SK-N-MC (cell line): ENCODE results near the gene C17orf50.
A peak's percentile ranks its signal among the peaks of the same experiment; 100 is the strongest.

Source experiments
- DNase-seq: peaks from one replicate; pipeline ENCODE4 v3.0.0-alpha.2; 2011; ENCODE audit warnings: low read depth, low spot score
- H3K27ac ChIP-seq: fragments of 200-600 bp; sonication (generic); 2 replicates; pipeline ENCODE4 v1.5.1; 2016; ENCODE audit warnings: mixed run types
- H3K36me3 ChIP-seq: fragments of 200-600 bp; sonication (generic); 2 replicates; pipeline ENCODE4 v1.6.1; 2017; ENCODE audit warnings: antibody characterized with exemption, low read length, mixed read lengths; ENCODE audit not compliant: insufficient read depth
- H3K4me3 ChIP-seq: fragments of 200-600 bp; sonication (generic); 2 replicates; pipeline ENCODE4 v1.5.1; 2016
- H3K9ac ChIP-seq: fragments of 200-600 bp; sonication (generic); 2 replicates; pipeline ENCODE4 v1.8.0; 2017; ENCODE audit warnings: mixed run types, mixed read lengths; ENCODE audit not compliant: insufficient read length
- H3K9me3 ChIP-seq: fragments of 200-600 bp; sonication (generic); 2 replicates; pipeline ENCODE4 v1.6.1; 2017; ENCODE audit warnings: low read depth, mild to moderate bottlenecking, antibody characterized with exemption, low read length, moderate library complexity, mixed read lengths
- EZH2 ChIP-seq: fragments of 200-600 bp; sonication (generic); IDR thresholded peaks from one replicate; pipeline ENCODE4 v1.6.1; 2017; ENCODE audit warnings: antibody characterized with exemption
- FOXP2 ChIP-seq: optimal IDR thresholded peaks from 2 replicates; pipeline ENCODE3; 2011; ENCODE audit warnings: mild to moderate bottlenecking, moderate library complexity; ENCODE audit not compliant: insufficient read depth; ENCODE audit errors: extremely low read length, control extremely low read depth
- POLR2AphosphoS5 ChIP-seq: IDR thresholded peaks from 2 replicates; pipeline ENCODE4 v1.6.1; 2012; ENCODE audit warnings: mild to moderate bottlenecking, low read depth, low read length, borderline replicate concordance

C17orf50 gene

DNA sequence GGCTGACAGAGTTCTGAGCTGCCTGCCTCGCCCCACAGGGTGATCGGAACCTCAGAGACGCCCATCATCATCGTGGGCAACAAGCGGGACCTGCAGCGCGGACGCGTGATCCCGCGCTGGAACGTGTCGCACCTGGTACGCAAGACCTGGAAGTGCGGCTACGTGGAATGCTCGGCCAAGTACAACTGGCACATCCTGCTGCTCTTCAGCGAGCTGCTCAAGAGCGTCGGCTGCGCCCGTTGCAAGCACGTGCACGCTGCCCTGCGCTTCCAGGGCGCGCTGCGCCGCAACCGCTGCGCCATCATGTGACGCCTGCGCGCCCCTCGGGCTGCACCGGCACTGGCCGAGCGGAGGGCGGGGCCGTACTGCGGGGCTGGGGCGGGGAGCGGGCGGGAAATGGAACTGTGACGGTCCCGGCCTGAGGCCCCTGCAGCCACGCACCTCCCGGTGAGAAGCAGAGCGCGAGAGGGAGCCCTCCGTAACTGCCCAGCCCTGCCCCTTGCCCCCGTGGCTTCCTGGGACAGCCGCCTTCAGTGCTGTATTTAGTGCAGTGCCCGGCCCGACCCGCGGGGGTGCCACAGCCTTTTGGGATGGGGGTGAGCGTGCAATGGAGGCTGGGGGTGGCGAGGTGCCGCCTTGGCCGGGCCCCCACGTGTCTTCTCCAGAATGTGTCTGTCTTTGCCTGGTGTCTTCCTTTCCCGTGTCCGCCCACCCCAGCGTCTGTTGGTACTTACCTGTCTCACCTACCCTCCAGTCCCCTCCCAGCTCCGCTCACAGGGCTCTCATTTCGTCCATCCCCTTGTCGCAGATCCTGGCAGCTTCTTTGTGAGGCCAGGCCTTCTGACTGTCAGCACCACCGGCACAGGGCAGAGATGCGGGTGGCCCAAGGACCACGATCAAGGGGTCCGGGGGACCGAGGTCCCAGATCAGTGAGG lies 19.4 kb upstream of the C17orf50 start:
- Histone ChIP-seq H3K27ac (no peak overlapping the region), H3K4me3 (no peak overlapping the region), H3K9ac (no peak overlapping the region), H3K36me3 (no peaks in the 10 kb centered on the region), H3K9me3 (no peaks in the 10 kb centered on the region)
- TF ChIP-seq FOXP2 (no peak), EZH2 (no peak)
- DNase-seq = no peak

DNA sequence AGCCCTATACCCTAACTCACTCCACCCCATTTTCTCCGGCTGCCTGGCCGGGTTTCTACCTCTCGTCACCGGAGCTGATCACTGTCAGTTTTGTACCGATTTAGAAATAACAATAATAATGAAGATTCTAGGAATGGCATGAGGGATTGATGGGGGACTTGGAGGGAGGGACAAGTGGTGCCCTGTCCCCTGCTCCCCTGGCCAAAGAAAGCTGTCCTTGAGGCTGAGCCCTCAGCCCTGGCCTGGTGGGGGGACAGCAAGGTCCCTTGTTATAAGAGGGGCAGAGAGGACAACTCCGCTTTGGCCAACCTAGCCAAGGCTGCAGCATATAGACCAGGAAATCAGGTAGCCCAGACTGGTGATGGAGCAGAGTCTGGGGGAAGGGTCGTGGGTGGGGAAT lies 18.2 kb upstream of the C17orf50 start:
- H3K27ac ChIP-seq = no peak overlapping the region
- H3K4me3 ChIP-seq = no peak overlapping the region
- no peaks in the 10 kb centered on the region for H3K9me3 ChIP-seq
- H3K36me3 ChIP-seq = no peaks in the 10 kb centered on the region
- DNase-seq = no peak
- no peak for TF ChIP-seq EZH2
- no peak for TF ChIP-seq POLR2AphosphoS5
- TF ChIP-seq FOXP2 = no peak
- H3K9ac ChIP-seq = no peak overlapping the region

- TF ChIP-seq POLR2AphosphoS5 (no peak), FOXP2 (no peak), EZH2 (no peak)
- no peak overlapping the region for H3K4me3 ChIP-seq
- no peak overlapping the region for H3K27ac ChIP-seq
- H3K36me3 ChIP-seq = no peaks in the 10 kb centered on the region
- H3K9me3 ChIP-seq = no peaks in the 10 kb centered on the region
- DNase-seq = no peak
- H3K9ac ChIP-seq = no peak overlapping the region
Measured at GRCh38 chr17:35742896-35743477, 17.7 kb upstream of the C17orf50 start.

DNA sequence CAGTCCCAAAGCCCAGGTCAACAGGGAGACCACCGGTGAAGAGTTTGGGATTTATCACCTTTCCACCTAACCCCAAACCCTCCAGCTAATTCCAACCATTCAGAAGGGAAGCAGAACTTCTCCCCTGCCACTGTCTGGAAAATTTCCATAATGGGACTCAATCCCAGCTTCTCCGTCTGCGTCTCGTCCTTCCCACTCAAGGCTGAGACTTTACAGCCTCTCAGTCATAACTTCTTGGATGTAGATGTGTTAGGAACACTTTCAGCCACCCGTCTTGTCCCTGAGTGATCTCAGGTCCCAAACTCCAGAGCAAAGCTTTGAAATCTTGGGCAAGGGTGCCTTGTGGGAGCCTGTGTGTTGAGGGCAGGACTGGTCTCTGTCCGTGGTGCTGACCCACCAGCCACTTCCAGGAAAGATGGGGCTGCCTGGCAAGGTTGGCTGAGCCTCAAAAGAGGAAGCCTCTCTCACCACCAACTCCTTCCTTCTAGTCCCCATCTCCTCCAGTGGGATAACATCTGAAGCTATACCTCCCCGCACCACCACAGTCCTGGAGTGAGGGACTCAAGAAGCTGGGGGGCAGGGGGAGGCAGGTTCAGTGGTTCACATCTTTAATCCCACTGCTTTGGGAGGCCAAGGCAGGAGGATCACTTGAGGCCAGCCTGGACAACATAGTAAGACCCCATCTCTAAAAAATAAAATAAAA lies 16.9 kb upstream of the C17orf50 start:
- no peak for TF ChIP-seq POLR2AphosphoS5
- TF ChIP-seq EZH2 = no peak
- TF ChIP-seq FOXP2 = no peak
- DNase-seq = no peak
- Histone ChIP-seq H3K9ac (no peak overlapping the region), H3K9me3 (no peaks in the 10 kb centered on the region), H3K36me3 (no peaks in the 10 kb centered on the region), H3K27ac (no peak overlapping the region), H3K4me3 (no peak overlapping the region)

DNA sequence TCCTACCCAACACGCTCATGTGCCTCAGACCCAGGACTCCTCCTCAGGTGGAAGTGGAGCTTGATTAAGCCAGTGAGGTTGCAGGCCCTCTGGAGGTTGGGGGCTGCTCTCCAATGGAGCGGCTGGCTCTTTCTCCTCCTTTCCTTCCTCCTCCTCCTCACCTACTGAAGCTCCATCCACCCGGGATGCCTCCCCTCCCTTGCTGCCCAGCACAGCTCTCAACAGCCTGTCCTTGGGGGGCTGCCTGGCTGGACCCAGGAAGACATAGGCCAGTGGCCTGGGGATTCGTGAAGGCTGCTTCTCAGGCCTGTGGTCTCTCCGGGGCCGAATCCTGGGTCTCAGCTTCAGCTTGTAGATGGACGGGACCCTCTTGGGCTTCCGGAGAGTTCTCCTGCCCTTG lies 15.9 kb upstream of the C17orf50 start:
- H3K9me3 ChIP-seq = no peaks in the 10 kb centered on the region
- H3K4me3 ChIP-seq = no peak overlapping the region
- H3K9ac ChIP-seq = no peak overlapping the region
- TF ChIP-seq EZH2 (no peak), POLR2AphosphoS5 (no peak), FOXP2 (no peak)
- H3K36me3 ChIP-seq = no peaks in the 10 kb centered on the region
- DNase-seq = no peak
- H3K27ac ChIP-seq = no peak overlapping the region

DNA sequence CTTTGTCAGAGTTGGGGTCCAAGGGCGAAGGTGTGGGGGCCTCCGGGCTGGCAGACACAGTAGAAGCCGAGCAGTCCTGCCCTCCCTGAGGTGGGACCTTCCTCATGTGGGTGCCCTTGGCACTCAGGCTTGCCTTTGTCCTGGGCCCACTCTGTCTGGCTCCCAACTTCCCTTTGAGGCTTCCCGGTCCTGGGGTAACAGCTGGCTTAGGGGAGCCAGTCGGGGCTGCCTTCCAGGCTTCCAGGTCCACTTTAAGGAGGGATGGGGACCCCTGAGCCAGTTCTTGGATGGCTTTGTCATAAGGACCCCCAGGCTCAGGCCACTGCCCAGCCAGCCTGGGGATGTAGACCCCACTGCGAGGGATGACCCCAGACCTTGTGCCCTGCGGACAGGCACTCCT lies 15.4 kb upstream of the C17orf50 start:
- no peak for DNase-seq
- no peak overlapping the region for H3K27ac ChIP-seq
- no peak for TF ChIP-seq FOXP2
- no peak for TF ChIP-seq EZH2
- TF ChIP-seq POLR2AphosphoS5 = no peak
- H3K4me3 ChIP-seq = no peak overlapping the region
- H3K36me3 ChIP-seq = no peaks in the 10 kb centered on the region
- H3K9me3 ChIP-seq = no peaks in the 10 kb centered on the region
- H3K9ac ChIP-seq = no peak overlapping the region

GRCh38 chr17:35745749-35746320 lies 14.9 kb upstream of the C17orf50 start:
- no peak overlapping the region for H3K27ac ChIP-seq
- TF ChIP-seq EZH2 (no peak), POLR2AphosphoS5 (no peak), FOXP2 (no peak)
- no peak overlapping the region for H3K9ac ChIP-seq
- H3K4me3 ChIP-seq = no peak overlapping the region
- no peaks in the 10 kb centered on the region for H3K9me3 ChIP-seq
- no peak for DNase-seq
- H3K36me3 ChIP-seq = no peaks in the 10 kb centered on the region

DNA sequence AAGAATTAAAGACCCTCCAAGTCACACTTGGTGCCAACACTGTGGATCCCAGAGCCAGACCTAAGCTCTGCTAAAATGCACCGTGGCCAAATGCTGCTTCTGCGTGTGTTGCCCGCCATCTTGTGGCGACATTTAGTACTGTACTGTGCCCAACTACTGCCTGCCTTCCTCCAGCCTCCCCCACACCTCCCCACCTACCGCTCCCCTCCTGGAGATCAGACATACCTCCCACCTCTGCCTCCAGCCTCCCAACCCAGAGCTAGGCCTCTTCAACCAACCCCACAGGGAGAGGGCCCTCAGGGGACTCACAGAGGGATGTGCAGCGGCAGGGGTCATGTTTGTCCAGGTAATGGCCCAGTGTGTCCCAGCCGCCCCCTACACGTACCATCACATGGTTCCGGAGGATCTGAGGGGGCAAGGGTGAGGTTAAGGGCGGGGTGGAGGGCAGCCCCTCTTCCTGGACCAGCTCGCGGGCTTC lies 13.1 kb upstream of the C17orf50 start:
- TF ChIP-seq POLR2AphosphoS5 (no peak), FOXP2 (peak; percentile 47)
- Histone ChIP-seq H3K9me3 (no peaks in the 10 kb centered on the region), H3K27ac (no peak overlapping the region), H3K9ac (no peak overlapping the region), H3K4me3 (no peak overlapping the region), H3K36me3 (no peaks in the 10 kb centered on the region)
- peak; percentile 51 for DNase-seq
